Fibroblast of upper back skin (primary cell): ENCODE measurements around the gene VIP.
"Not testable (repeated sequence)": the region's sequence is repeated elsewhere in the genome, so short reads cannot be mapped to it uniquely, and the experiment has no call there.

Source experiments
- DNase-seq: peaks from one replicate; pipeline ENCODE4 v3.0.0-alpha.2; 2013

The VIP gene

DNA sequence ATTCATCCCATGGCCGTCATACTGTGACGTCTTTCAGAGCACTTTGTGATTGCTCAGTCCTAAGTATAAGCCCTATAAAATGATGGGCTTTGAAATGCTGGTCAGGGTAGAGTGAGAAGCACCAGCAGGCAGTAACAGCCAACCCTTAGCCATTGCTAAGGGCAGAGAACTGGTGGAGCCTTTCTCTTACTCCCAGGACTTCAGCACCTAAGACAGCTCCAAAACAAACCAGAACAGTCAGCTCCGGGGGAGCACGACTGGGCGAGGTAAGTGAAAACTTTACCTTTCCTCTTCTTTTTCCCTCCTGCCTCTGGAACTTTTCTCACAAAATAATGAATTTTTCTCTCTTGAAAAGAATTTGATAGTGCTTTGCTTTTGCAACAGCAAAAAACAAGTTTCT, at the start of gene VIP:
VIP (plus strand) TSS at position 104 of the 400 bp plus-strand sequence. CDS start 1,381 bp downstream, outside the sequence.
- peak; percentile 54 for DNase-seq

DNA sequence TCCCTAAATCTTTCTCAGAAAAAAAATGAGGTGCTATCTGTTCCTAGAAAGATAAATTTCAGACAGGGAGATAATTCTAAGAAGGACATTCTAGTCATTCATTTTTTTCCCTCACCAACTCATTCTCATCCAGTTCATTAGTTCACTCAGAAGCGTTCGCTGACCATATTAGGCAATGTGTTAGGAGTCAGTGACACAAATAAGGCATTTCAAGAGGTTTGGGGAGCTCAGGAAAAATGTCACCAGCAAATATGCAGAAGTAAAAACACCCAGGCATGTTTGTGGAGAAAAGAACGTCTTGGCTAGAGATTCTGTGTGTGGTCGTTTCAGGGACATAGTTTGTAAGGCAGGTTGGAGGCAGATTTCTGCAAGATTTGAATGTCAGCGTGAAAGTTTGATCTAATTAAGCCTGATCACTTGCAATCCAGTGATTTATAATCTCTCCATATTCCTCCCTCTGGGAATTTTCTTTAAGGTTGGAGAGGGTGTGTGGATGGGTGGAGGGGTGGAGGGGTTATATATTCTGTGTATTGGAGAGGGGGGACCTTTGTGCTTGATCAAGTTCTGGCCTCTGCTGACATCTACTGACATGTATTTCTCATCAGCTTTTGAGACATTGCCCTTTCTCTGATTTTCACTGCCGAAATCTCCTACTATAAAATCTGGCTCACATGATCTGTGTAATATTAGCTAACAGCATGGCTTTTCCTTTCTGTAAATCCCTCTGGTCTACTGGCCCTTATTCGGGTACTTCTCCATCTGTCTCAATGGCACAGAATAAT, 49.3 kb upstream of the VIP start:
- peak; percentile 56 for DNase-seq

DNA sequence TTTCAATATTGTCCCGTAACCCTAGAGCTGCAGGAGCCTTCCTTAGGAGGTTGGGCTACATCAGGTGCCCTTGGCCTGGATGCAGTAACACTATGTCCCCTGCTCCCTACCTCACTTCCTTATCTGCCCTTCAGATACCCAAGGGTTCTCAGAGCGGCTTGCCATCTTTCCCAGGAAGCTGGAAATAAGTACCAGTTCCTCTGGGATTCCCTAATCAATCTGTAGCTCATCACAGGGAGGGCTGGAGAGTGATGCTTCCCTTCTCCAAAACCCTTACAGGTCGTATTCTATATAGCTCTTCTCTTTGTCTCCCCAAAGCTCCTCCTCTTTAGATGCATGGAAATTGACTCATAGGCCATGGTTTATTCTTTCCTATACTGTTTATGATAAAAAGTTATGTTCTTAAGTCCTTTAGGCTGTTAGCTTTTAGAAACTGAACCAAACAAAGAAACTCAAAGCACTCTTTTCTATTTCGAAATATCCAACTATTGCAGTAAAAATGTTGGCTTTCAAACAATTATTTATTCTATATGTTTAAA, 48.7 kb upstream of the VIP start:
- DNase-seq = peak; percentile 14

DNA sequence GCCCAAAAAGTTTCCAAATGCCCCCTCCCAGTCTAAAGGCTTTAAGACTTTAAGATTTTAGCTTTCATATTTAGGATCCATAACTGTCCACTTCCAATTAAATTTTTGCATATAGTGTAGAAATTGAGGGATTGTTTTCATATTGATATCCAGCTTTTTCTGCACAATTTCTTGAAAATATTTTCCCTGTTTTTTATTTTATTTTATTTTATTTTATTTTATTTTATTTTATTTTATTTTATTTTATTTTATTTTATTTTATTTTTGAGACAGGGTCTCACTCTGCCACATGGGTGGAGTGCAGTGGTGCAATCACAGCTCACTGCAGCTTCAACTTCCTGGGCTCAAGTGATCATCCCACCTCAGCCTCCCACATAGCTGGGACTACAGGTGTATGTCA, 46.8 kb upstream of the VIP start:
- DNase-seq = not testable (repeated sequence)

DNA sequence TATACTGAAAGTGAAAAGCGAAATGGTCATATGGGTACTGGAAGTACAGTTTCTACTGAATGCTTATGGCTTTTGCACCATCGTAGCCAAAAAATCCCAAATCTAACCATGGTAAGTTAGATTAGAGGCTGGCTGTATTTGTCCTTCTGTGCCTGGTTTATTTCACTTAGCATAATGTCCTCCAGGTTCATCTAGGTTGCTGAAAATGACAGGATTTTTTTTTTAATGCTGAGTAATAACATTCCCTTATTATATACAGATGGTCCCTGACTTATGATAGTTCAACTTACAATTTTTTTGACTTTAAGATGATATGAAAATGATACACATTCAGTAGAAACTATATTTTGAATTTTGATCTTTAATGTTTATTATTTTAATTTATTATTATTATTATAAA, 45.3 kb upstream of the VIP start:
- no peak for DNase-seq

DNA sequence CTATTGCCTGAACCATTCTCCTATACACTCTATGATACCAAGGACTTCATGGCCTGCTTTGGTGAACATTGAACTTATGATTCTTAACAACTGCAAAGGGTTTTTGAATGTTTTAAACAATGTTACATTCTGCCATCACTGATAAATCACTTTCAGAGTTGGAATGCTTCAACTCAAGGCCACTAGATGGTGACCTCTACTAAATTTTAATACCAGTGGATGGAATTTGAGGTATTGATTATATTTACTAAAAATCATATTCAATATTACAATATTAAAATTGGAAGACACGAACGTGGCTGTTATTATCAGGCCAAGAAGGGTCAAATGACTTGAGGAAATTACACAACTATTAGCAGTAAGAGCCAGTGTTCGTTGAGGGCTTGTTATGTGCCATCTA, 34.3 kb upstream of the VIP start:
- DNase-seq = no peak

DNA sequence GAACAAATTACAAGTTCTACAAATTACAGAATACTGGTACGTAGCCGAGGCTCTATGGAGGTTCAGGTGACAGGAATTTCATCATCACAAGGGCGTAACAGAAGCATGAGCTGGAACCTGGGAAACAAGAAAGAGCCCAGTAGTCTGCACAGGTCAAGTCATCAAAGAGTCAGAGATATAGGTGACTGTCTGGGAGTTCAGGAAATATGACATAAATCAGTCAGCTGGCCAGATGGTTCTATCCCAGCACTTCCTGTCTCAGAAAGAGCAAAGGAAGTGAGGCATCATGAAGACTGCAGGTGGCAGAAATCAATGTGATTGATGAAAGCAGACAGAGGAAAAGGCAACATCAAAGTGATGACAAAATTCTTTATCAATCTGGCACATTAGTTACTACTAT, 29.6 kb upstream of the VIP start:
- peak; percentile 43 for DNase-seq

DNA sequence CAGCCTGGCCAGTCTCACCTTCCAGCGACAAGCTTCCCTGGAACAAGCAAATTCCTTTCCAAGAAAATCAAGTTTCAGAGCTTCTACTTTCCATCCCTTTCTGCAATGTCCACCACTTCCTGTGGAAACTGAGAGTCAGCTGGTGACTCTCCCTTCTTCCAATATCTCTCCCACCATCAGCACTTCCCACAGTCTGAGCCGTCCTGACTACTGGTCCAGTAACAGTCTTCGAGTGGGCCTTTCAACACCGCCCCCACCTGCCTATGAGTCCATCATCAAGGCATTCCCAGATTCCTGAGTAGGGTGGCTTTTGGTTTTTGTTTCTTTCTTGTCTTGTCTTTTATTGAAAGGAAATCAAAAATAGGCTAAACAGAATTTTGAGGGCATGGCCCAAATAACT, 28.6 kb upstream of the VIP start:
- DNase-seq = peak; percentile 15

DNA sequence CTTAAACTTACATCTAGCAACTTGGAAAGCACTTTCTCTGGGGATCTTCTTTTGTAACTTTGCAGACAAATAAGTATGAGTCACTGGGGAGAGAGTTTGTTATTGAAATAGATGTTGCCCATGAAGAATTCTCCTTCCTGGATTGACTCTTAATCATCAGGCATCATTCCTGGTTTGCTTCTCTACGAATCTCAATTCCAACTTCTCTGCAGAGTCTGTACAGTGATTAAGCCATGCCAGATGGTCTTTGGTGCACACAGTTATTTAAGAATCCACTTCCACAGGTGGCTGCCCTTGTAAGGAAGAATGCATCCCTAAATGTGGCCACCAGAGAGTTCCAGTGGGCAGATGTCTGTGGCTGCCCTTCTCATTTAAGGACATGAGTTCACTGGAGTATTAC, 27.2 kb upstream of the VIP start:
- peak; percentile 89 for DNase-seq

DNA sequence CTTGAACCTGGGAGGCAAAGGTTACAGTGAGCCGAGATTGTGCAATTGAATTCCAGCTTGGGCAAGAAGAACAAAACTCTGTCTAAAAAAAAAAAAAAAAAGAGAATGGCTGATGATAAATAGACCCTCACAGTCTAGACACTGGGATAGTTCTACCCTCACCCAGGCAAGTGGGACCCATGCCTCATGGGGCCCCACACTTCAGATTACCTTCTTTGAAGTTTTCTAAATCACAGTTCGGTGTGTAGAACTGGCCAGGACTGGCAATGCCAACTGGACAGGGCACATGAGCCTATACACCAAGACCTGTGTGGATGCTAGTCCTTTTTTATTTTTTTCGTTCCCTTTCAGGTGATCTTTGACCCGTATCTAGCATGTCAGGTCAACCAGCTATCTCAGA, 24.3 kb upstream of the VIP start:
- DNase-seq = no peak

DNA sequence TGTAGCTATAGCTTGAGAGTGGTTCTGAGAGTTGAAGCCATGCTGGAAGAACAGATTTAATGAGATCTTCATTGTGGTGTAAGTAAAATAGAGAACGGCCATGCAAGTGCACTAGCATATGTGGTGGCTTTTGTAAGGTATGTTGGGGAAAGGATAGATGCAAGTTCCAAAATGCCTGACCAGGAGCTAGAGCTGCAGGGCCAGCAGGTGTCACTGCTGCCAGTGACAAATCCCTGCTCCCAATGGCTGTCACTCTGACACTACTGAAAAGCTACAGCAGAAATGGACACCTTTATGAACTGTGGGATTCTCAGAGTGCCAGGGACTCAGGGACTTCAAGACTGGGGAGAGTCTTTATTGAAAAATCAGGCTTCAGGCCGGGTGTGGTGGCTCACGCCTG, 23.1 kb upstream of the VIP start:
- DNase-seq = no peak

DNA sequence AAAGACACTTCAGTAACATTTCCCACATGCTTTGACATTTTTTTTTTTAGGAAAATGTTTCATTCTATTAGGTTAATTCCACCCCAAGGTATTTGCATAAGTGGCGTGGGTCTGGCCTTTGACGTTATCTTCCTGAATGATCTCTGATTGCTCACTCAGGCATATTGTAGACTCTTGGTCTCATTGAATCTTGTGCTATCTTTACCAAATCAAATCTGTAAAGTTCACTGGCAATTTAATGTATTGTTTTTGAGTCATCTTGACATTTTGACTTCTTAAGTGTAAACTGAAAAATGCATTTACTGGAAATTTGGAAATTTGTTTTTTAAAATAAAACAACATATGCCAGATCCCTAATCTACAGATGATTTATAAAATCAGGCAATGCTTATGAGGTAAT, 16.0 kb upstream of the VIP start:
- DNase-seq = no peak

DNA sequence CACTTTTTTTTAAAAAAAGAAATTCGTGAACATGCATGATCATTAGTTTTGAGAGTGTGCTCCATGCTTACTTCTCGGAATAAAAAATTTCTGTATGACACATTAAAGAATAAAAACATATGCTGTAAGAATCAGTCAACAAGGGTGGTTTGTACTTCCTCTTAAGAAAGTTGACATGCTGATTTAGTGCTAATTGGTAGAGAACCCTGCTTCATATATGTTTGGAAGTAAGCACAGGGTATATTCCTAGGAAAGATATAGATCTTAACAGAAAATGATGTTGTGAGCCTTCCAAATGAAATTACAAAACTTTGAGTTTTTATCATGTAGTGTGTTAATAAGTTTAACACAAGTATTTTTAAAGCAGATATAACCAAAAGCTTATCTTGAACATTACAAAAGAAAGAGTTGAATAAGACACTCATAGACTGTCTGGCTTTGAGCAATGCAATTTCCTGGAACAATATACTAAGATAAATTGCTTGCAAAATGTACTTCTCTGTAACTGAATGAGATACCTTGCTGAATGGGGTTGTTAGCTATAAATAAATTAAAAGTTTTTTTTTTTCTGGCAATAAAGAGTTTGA, 13.8 kb upstream of the VIP start:
- DNase-seq = no peak

DNA sequence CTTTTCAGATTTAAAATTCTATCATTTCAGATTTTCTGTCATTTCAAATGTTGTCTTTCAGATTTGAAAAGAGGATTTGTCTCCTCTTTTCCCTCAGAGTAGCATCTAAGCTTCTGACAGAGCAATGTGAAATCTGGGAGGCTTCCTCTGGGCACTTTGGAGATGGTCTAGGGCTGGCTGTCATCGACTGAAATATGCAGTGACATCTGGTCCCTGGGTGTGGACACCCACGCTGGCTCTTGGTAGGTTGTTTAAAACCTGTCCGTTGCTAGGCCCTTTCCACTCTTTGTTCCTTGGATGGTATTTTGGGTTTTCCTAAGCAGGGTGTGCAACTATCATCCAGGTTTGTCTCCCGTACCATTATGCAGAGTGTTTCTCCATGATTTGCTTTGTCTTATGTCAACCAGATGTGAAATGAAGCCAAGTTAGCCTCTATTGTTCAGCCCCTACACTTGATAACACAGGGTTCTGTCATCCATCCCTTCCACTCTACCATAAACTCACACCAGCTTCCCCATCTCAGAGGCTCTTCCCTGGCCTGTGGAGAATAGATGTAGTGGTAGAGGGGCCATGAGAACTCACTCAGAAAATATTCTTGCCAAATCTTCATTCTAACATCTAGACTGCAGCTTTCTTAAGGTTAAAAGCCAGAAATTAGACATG, 5.0 kb upstream of the VIP start:
- no peak for DNase-seq

DNA sequence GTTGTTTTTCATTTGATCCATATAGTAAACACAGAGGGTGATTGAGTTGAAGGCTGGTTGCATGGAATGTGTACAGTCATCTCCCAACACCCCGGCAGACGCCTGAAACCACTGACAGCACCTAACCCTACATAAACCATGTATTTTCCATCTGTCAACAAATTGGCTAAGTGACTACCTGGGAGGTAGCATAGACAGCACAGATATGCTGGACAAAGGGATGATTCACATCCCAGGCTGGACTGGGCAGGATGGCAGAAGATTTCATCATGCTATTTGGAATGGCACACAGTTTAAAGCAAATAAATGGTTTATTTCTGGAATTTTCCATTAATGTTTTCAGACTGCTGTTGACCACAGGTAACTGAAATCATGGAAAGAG, 4.4 kb upstream of the VIP start:
- peak; percentile 94 for DNase-seq

DNA sequence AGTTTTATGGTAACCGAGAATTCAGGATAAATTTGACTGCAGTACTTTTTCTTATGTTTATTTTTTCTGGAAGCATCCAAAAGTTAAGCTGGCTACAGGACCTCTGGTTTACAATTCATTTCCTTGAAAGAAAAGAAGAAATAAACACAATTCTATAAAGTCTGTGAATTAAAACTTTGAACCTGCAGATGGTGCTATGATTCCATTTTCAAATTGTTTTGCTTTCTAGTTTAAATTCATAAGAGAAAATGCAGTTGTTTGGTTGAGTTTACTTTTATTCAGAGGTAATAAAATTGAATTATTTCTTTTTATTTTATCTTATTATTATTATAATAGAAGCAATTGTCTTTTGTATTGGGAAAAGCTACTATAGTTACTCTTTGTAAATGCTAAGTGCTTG, 1.8 kb upstream of the VIP start:
- DNase-seq = peak; percentile 21

DNA sequence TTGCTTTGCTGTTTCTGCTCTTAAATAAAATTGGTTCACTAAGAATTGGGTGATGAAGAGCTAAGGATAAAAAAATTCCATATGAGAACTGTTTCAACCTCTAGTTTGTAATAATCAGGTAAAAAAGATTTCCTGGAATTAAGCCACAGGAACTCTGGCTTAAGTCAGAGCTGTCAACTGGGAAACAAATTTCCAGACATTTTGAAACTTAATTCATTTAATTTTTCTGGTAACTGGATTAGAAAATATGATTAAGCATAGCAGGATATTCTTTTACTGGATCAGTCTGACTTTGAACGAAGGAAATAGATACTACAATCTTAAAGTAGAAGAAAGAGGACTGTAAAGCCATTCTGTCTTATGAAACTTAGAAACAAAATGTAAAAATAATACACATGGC, 1.3 kb upstream of the VIP start:
- no peak for DNase-seq

DNA sequence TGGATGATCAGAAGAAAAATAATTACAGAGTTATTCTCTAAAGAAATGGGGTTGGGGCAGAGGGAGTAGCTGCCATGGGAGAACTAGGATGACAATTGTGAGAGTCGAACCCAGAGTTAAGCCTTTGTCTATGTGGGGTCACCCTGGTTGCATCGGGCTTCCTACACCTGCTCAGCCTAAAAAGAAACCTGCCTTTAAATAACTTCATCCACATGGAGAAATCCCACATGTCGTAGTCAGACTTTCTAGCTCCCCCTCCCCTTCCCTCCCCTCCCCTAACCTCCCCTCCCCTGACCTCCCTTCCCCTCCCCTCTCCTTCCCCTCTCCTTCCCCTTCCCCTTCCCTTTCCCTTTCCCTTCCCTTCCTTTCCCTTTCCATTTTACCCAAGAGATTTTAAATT, 14.7 kb downstream of the VIP start:
- DNase-seq = no peak

DNA sequence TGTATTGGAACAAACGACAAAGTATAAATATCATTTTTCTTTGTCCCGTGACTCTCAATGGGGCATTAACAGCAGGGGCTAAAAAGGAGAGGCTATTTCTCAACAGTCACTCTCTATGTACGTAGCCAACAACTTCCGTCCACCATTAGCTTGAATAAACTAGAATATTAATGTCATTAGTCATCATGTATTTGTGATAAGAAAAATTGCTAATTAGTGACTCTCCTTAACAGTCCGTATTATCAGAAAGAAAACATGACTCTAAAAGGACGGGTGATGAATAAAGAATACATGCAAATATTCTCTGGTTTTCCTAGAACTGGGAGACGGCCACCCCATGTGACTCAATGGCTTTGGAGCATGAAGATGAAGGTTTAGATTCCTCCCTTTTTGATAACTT, 18.6 kb downstream of the VIP start:
- no peak for DNase-seq

DNA sequence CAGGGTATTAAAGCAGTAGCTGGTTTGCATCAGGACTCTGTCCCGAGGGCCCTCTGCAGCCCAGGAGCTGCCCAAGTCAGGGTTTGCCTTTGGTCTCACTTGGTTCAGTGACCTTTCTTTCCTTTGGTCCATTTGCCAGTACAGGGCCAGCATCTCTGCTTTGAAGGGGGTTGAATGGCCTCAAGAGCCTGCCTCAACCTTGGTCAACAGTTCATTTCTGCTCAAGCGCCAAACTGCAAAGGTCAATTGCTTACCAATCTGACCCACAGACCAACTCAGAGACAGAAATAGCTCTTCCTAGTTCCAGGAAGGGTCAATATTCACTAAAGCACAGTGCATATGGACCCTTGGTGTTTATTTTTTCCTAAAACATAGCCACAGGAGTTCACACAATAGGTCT, 19.4 kb downstream of the VIP start:
- DNase-seq = no peak

DNA sequence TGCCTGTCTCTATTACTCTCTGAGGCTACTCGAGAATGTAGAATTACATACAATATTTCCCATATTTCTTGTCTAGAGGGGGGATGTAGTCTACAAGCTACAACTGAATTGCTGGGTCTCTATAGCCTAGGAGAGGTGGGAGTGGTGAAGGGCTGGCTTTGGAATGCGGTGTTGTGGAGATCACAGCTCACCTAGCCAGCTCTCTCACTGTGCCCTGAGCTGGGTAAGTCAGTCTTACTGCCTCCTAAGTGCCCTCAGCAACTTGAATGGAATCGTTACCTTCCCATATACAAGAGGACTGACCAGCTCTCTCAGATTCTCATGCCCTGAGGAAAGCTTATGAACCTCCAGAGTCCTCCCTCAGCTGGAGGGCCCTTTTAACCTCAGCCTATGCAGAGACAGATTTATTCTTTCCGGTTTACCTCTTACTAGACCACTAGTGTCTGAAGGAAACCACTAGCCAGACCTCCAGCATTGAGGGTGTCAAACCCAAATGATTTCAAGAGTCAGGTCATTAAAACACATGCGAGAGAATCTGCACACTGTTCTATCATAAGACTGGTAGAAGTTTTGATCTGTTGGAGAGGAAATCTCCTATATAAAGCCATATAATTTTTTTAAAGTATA, 20.6 kb downstream of the VIP start:
- DNase-seq = no peak

DNA sequence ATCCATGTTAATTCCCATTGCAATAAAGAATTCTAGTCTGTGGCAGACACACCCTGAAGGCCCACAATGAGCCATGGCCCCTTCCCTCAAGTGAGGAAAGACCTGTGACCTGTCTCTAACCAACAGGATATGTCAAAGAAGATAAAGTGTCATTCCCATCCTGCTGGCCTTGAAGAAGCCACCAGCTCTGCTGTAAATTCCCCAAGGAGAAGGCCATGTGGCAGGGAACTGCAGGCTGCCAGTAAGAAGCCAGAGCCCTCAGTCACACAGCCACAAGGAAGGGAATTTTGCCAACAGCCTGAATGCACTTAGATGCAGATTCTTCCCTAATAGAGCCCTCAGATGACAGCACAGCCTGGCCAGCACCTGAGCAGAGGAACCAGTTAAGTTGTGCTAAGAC, 24.8 kb downstream of the VIP start:
- no peak for DNase-seq

DNA sequence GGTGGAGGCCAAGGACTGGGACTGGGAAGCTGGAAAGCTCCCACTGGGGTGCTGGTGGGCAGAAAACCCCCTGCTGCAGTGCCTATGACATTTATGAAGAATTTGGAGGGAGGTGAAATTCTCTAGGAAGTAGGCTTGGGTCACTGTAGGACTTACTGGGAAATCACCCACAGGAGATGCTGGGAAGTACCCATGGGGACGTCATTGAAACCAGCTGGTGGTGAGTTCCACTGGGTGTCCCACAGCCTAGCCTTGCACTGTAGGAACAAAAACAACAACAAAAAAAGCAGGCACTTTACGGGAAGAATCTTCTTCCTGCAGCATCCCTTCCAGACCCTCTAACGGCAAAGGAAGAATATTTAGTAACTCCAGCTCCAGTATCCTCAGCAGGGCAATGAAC, 26.2 kb downstream of the VIP start:
- DNase-seq = no peak
